MM.1S (cell line): ENCODE measurements around the gene CFAP73.

Experiments
- DNase-seq: peaks from one replicate; pipeline ENCODE4 v3.0.0-alpha.2; 2015
- H2AFZ ChIP-seq: fragments of 300-600 bp; sonication (generic); 2 replicates; pipeline ENCODE4 v1.6.0; 2016; ENCODE audit warnings: antibody characterized with exemption, low read length
- H3F3A ChIP-seq: fragments of 300-600 bp; sonication (generic); 2 replicates; pipeline ENCODE4 v1.6.1; 2016; ENCODE audit warnings: mild to moderate bottlenecking, antibody characterized with exemption, low read length, moderate library complexity, mixed read lengths; ENCODE audit not compliant: insufficient read depth
- H3K27ac ChIP-seq: fragments of 300-600 bp; sonication (generic); 2 replicates; pipeline ENCODE4 v1.5.1; 2016; ENCODE audit warnings: mild to moderate bottlenecking, low read length
- H3K27me3 ChIP-seq: fragments of 300-600 bp; sonication (generic); replicated peaks from 2 replicates; pipeline ENCODE4 v1.6.0; 2016; ENCODE audit warnings: low read length; ENCODE audit not compliant: insufficient read depth
- H3K36me3 ChIP-seq: fragments of 300-600 bp; sonication (generic); replicated peaks from 2 replicates; pipeline ENCODE4 v1.6.1; 2016; ENCODE audit warnings: mild to moderate bottlenecking, low read length, mixed read lengths; ENCODE audit not compliant: insufficient read depth
- H3K4me1 ChIP-seq: fragments of 300-600 bp; sonication (generic); 2 replicates; pipeline ENCODE4 v1.6.1; 2016; ENCODE audit warnings: low read length, mixed read lengths
- H3K4me2 ChIP-seq: fragments of 300-600 bp; sonication (generic); 2 replicates; pipeline ENCODE4 v1.6.0; 2016; ENCODE audit warnings: low read depth, low read length
- H3K4me3 ChIP-seq: fragments of 300-600 bp; sonication (generic); 2 replicates; pipeline ENCODE4 v1.5.1; 2016; ENCODE audit warnings: low read length, mixed read lengths
- H3K79me2 ChIP-seq: fragments of 300-600 bp; sonication (generic); 2 replicates; pipeline ENCODE4 v1.6.1; 2016; ENCODE audit warnings: mixed run types, low read length, mixed read lengths
- H3K9ac ChIP-seq: fragments of 300-600 bp; sonication (generic); 2 replicates; pipeline ENCODE4 v1.6.1; 2016; ENCODE audit warnings: low read length, mixed read lengths
- H3K9me2 ChIP-seq: fragments of 300-600 bp; sonication (generic); replicated peaks from 2 replicates; pipeline ENCODE4 v1.6.1; 2016; ENCODE audit warnings: mild to moderate bottlenecking, low read length, mixed read lengths; ENCODE audit not compliant: insufficient read depth
- H3K9me3 ChIP-seq: fragments of 300-600 bp; sonication (generic); replicated peaks from 2 replicates; pipeline ENCODE4 v1.6.1; 2016; ENCODE audit warnings: mild to moderate bottlenecking, low read length, mixed read lengths; ENCODE audit not compliant: insufficient read depth
- H4K20me1 ChIP-seq: fragments of 300-600 bp; sonication (generic); 2 replicates; pipeline ENCODE4 v1.6.1; 2016; ENCODE audit warnings: mild to moderate bottlenecking, low read length, moderate library complexity, mixed read lengths; ENCODE audit not compliant: insufficient read depth
- CTCF ChIP-seq: fragments of 300-600 bp; sonication (generic); IDR thresholded peaks from 2 replicates; pipeline ENCODE4 v1.5.1; 2016; ENCODE audit warnings: antibody characterized with exemption, low read length, mixed read lengths
- EZH2 ChIP-seq: fragments of 300-600 bp; sonication (generic); optimal IDR thresholded peaks from 2 replicates; pipeline ENCODE3; 2017; ENCODE audit warnings: low read depth, mild to moderate bottlenecking, antibody characterized with exemption, low read length, mixed read lengths
- EZH2phosphoT487 ChIP-seq: fragments of 300-600 bp; sonication (generic); IDR thresholded peaks from 2 replicates; pipeline ENCODE4 v1.6.1; 2018; ENCODE audit warnings: antibody characterized with exemption, low read length

Gene CFAP73

GRCh38 chr12:113158439-113159203 lies 9.1 kb downstream of the CFAP73 start:
- Histone ChIP-seq H3K27ac (no peak overlapping the region), H3K9me2 (no peaks in the 10 kb centered on the region), H3K79me2 (no peaks in the 10 kb centered on the region), H3K4me3 (no peak overlapping the region), H3F3A (no peaks in the 10 kb centered on the region), H3K36me3 (no peaks in the 10 kb centered on the region), H4K20me1 (no peaks in the 10 kb centered on the region), H2AFZ (no peak overlapping the region), H3K4me2 (no peak overlapping the region), H3K9ac (no peak overlapping the region), H3K27me3 (no peaks in the 10 kb centered on the region), H3K4me1 (no peaks in the 10 kb centered on the region), H3K9me3 (no peaks in the 10 kb centered on the region)
- TF ChIP-seq EZH2 (no peak), EZH2phosphoT487 (no peak), CTCF (no peak)
- DNase-seq, result no peak

- H3K4me3 ChIP-seq, result no peak overlapping the region
- TF ChIP-seq CTCF, result no peak
- TF ChIP-seq EZH2phosphoT487, result no peak
- no peak for TF ChIP-seq EZH2
- no peak overlapping the region for H2AFZ ChIP-seq
- H3K27me3 ChIP-seq, result no peaks in the 10 kb centered on the region
- no peak overlapping the region for H3K27ac ChIP-seq
- H3K9ac ChIP-seq, result no peak overlapping the region
- H3F3A ChIP-seq, result no peaks in the 10 kb centered on the region
- H3K79me2 ChIP-seq, result no peaks in the 10 kb centered on the region
- DNase-seq, result no peak
- H3K9me3 ChIP-seq, result no peaks in the 10 kb centered on the region
- no peak overlapping the region for H3K4me2 ChIP-seq
- no peaks in the 10 kb centered on the region for H3K4me1 ChIP-seq
- no peaks in the 10 kb centered on the region for H4K20me1 ChIP-seq
- H3K9me2 ChIP-seq, result no peaks in the 10 kb centered on the region
- H3K36me3 ChIP-seq, result no peaks in the 10 kb centered on the region
Observed at GRCh38 chr12:113159937-113160336, 10.4 kb downstream of the CFAP73 start.

- TF ChIP-seq EZH2phosphoT487 (no peak), CTCF (no peak), EZH2 (no peak)
- no peaks in the 10 kb centered on the region for H4K20me1 ChIP-seq
- H3K79me2 ChIP-seq, result no peaks in the 10 kb centered on the region
- no peaks in the 10 kb centered on the region for H3K9me3 ChIP-seq
- no peaks in the 10 kb centered on the region for H3K9me2 ChIP-seq
- no peak overlapping the region for H3K9ac ChIP-seq
- no peak overlapping the region for H3K4me2 ChIP-seq
- H2AFZ ChIP-seq, result no peak overlapping the region
- H3K27ac ChIP-seq, result no peak overlapping the region
- H3K4me3 ChIP-seq, result no peak overlapping the region
- DNase-seq, result no peak
- H3K36me3 ChIP-seq, result no peaks in the 10 kb centered on the region
- H3K27me3 ChIP-seq, result no peaks in the 10 kb centered on the region
- no peaks in the 10 kb centered on the region for H3F3A ChIP-seq
- H3K4me1 ChIP-seq, result no peaks in the 10 kb centered on the region
Observed at GRCh38 chr12:113161415-113162016, 12.0 kb downstream of the CFAP73 start.
